HEK293T (cell line): ENCODE data around the gene GRM6.

Source experiments
- ARNT ChIP-seq: fragments of 450-650 bp; IDR thresholded peaks from 2 replicates; pipeline ENCODE4 v1.6.1; 2017; ENCODE audit warnings: mild to moderate bottlenecking
- BHLHE40 ChIP-seq: fragments of 450-650 bp; IDR thresholded peaks from 2 replicates; pipeline ENCODE4 v1.6.1; 2016; ENCODE audit warnings: mild to moderate bottlenecking, moderate library complexity, borderline replicate concordance
- CTBP1 ChIP-seq: fragments of 450-650 bp; IDR thresholded peaks from 2 replicates; pipeline ENCODE4 v1.6.1; 2016; ENCODE audit warnings: borderline replicate concordance
- ELF4 ChIP-seq: fragments of 450-650 bp; IDR thresholded peaks from 2 replicates; pipeline ENCODE4 v1.6.1; 2017; ENCODE audit warnings: antibody characterized with exemption
- FOXA1 ChIP-seq: fragments of 450-650 bp; IDR thresholded peaks from 2 replicates; pipeline ENCODE4 v1.6.1; 2016; ENCODE audit warnings: mild to moderate bottlenecking
- FOXK2 ChIP-seq: fragments of 450-650 bp; IDR thresholded peaks from 2 replicates; pipeline ENCODE4 v1.6.1; 2016; ENCODE audit warnings: mild to moderate bottlenecking
- FOXM1 ChIP-seq: fragments of 450-650 bp; IDR thresholded peaks from 2 replicates; pipeline ENCODE4 v1.6.1; 2017; ENCODE audit warnings: mild to moderate bottlenecking, borderline replicate concordance
- HDGF ChIP-seq: fragments of 450-650 bp; IDR thresholded peaks from 2 replicates; pipeline ENCODE4 v1.6.1; 2017; ENCODE audit warnings: antibody characterized with exemption, borderline replicate concordance
- L3MBTL2 ChIP-seq: fragments of 450-650 bp; conservative IDR thresholded peaks from 2 replicates; pipeline ENCODE4 v1.6.1; 2016; ENCODE audit warnings: mild to moderate bottlenecking
- LEF1 ChIP-seq: fragments of 450-650 bp; IDR thresholded peaks from 2 replicates; pipeline ENCODE4 v1.6.1; 2017; ENCODE audit warnings: mild to moderate bottlenecking, borderline replicate concordance
- PKNOX1 ChIP-seq: fragments of 450-650 bp; IDR thresholded peaks from 2 replicates; pipeline ENCODE4 v1.6.1; 2016
- SP1 ChIP-seq: fragments of 450-650 bp; IDR thresholded peaks from 2 replicates; pipeline ENCODE4 v1.6.1; 2017
- TARDBP ChIP-seq: fragments of 450-650 bp; IDR thresholded peaks from 2 replicates; pipeline ENCODE4 v1.6.1; 2016
- ZNF384 ChIP-seq: fragments of 450-650 bp; IDR thresholded peaks from 2 replicates; pipeline ENCODE4 v1.6.1; 2016

- TF ChIP-seq SP1 (no peak), BHLHE40 (no peak), ZNF384 (no peak), TARDBP (no peak), ELF4 (no peak), FOXK2 (no peak), CTBP1 (no peak), FOXM1 (no peak), FOXA1 (no peak), LEF1 (no peak), PKNOX1 (no peak), ARNT (no peak), HDGF (no peak), L3MBTL2 (no peak)
Measured at GRCh38 chr5:178989311-178989710, 5.8 kb downstream of the GRM6 start.
